Mammary epithelial cell (primary cell): ENCODE measurements around the gene RRM1.

Experiments
- EZH2 ChIP-seq: IDR thresholded peaks from 2 replicates; pipeline ENCODE4 v1.6.1; 2012; ENCODE audit warnings: low read length, inconsistent platforms, borderline replicate concordance
- TF ChIP-seq, protein P1 (sequence below), 2 donors: IDR thresholded peaks in 1 of 2; conservative IDR thresholded peaks in 1 of 2; 2 replicates each; pipeline ENCODE4 v1.5.1; 2011 to 2012; ENCODE audit warnings: inconsistent platforms in 2 of 2, low read length in 2 of 2, mild to moderate bottlenecking in 2 of 2, control low read depth in 1 of 2, low read depth in 1 of 2; ENCODE audit not compliant: insufficient read depth in 1 of 2; ENCODE audit errors: extremely low read depth in 1 of 2

DNA sequence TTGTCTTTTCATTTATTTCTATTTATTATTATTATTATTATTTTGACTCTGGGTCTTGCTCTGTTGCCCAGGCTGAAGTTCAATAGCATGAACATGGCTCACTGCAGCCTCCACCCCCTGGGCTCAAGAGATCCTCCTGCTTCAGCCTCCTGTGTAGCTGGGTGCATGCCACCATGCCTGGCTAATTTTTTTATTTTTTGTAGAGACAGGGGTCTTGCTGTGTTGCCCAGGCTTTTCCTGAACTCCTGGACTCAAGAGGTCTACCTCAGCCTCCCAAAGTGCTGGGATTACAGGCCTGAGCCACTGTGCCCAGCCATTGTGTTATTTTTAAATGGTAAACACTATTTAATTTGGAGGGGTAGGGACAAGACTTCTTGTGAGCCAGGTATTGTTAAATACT lies 23.3 kb upstream of the RRM1 start:
- TF ChIP-seq, protein P1, sequence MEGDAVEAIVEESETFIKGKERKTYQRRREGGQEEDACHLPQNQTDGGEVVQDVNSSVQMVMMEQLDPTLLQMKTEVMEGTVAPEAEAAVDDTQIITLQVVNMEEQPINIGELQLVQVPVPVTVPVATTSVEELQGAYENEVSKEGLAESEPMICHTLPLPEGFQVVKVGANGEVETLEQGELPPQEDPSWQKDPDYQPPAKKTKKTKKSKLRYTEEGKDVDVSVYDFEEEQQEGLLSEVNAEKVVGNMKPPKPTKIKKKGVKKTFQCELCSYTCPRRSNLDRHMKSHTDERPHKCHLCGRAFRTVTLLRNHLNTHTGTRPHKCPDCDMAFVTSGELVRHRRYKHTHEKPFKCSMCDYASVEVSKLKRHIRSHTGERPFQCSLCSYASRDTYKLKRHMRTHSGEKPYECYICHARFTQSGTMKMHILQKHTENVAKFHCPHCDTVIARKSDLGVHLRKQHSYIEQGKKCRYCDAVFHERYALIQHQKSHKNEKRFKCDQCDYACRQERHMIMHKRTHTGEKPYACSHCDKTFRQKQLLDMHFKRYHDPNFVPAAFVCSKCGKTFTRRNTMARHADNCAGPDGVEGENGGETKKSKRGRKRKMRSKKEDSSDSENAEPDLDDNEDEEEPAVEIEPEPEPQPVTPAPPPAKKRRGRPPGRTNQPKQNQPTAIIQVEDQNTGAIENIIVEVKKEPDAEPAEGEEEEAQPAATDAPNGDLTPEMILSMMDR (conservative IDR thresholded peaks at IDR 0.05 in 1 of 2, IDR thresholded peaks at IDR 0.05 in 1 of 2; ENCODE audit: extremely low read depth in 1 of 2, insufficient read depth in 1 of 2, low read depth in 1 of 2, low read length in 2 of 2) = no peak
- TF ChIP-seq EZH2 = no peak
